Left forelimb (tissue), 1 donor: ENCODE measurements around the gene PSEN2.
"Not testable (repeated sequence)": the region's sequence is repeated elsewhere in the genome, so short reads cannot be mapped to it uniquely, and the experiment has no call there.

Source experiments
- DNase-seq: peaks from one replicate; pipeline ENCODE4 v3.0.0-alpha.2; 2018; ENCODE audit warnings: low spot score

Gene PSEN2

DNA sequence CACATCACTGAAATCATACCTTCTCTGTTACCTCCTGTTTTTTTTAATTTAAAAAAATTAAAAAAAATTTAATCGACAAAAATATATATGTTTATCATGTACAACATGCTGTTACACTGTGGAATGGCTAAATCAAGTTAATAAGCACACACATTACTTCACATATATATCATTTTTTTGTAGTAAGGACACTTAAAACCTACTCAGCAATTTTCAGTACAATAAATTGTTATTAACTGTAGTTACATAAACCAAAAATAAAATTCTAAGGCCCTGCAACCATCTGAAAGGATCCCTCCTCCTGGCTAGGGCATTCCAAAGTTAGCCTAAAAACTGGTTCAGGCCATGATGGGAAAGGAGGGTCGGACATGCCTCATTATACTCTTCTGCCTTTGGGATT lies 46.1 kb downstream of the PSEN2 start:
- no peak for DNase-seq

DNA sequence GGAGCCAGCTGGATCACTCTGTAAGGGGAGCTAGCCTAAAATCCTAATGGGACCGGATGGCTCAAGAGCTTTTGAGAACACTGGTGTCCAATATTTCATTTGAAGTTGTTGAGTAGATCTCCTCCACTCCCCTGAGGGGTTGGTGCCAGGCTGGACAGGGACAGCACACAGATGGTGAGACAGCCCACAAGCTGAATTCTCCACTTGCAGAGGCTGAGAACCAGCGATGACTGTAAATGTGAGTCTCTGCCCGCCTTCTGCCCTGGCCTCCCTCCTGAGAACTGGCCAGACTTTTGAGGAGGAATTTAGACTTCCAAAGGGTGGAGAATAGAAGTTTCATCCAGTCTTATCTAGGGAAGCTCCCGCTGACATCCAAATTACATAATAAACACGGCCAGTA lies 49.2 kb downstream of the PSEN2 start:
- DNase-seq, result no peak

DNA sequence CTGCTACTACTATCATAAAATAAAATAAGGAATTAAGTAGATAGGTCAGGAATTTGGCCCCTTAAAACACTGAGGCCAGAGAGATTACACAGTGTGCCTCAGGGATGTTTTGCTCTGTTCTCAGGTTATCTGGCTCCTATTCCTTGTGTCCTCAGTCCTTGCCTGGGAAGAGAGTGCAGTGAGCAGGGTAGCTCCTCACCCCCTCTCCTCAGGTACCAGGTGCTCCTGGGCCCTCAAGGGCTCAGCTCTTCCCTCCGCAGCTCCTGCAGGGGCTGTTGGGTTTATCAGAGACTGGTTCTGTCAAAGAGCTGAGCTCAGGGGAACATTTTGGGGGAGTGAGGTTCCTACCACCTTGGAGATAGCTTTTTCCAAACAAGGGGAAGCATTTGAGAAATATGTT lies 49.6 kb downstream of the PSEN2 start:
- DNase-seq, result no peak

GRCh38 chr1:226920446-226920894 lies 50.1 kb downstream of the PSEN2 start:
- DNase-seq, result no peak

GRCh38 chr1:226921504-226921903 lies 51.1 kb downstream of the PSEN2 start:
- DNase-seq, result no peak

GRCh38 chr1:226929260-226930111 lies 59.1 kb downstream of the PSEN2 start:
- DNase-seq, result not testable (repeated sequence)

DNA sequence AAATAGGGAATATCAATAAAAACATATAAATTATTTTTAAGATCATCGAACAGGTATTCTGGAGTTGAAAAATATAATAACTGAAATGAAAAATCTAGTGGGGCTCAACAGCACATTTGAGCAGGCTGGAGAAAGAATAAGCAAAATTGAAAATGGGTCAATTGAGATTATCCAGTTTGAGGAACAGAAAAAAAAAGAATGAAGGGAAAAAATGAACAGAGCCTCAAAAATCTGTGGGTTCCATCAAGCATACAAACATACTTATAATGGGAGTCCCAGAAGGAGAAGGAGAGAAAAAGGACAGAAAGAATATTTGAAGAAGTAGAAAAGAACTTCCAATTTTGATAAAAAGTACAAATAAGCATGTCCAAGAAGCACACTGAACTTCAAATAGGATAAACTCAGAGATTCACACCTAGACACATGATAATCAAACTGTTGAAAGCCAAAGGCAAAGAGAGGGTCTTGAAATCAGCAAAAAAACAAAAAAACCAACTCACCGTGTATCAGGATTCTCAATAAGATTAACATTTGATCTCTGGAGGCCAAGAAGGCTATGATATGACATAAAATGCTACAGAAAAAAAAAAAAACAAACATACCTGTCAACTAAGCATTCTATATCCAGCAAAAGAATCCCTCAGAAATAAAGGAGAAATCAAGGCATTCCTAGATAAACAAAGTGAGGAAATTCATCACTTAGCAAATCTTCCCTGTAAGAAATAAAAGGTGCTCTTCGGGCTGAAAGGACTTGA lies 64.2 kb downstream of the PSEN2 start:
- DNase-seq, result no peak

DNA sequence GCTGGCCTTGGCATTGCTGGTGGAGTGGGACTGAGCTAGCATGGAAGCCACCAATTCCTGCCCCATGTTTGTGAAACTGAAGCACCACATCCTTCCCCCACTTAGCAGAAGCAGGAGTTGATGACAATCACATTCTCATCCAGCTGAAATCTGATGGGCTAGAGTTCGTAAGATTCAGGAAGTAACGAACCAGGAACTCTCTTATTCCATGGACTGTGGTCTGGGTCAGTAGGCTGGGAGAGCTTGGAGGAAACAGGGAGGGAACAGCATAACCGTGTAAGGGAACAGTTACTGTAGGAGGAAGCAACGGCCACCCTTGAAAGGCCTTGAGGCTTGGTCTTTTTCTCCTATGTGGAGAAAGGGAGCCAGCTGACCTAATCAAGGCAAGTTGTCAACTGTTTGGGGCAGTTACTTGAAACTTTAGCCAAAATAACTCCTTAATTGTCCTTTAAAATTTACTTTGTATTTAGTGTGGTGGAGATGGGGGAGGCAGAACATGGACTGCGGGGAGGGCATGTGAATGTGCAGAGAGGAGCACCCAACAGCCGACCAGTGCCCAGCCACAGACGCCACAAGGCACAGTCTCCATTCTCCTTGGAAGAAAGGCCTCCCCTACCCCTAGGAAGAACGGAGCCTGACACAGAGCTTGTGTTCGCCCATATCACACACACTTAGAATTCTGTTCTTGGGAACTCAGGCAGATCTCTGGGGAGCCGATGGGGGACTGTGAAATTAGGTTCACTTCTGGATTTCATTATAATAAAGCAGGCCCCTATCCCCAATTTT lies 67.7 kb downstream of the PSEN2 start:
- no peak for DNase-seq

GRCh38 chr1:226938903-226939437 lies 68.6 kb downstream of the PSEN2 start:
- no peak for DNase-seq

DNA sequence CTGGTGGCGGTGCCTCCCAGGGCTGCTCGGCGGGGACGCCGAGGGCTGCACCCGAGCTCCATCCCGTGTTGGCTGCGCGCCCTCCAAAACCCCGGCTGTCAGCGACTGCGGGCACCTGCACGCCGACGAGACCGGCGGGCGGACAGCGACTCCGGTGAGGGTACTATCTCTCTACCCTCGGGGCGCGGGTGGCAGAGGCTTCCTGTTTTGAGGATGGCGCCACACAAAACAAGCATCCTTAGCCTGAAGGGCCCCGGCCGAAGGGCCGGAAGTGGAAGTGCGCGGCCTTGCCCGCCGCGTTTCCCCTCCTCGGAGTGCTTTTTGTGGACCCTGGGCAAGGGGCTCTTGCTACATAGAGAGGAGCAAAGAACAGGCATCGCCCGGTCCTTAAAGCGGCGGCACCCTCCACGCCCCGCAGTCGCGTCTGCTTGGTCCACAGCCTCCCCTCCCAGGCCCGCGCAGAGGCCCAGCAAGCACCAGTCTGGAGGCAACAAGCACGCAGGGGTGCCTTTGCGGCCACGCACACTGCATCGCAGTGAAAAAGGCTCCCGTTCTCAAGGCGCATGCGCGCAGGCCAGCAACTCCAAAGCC lies 69.1 kb downstream of the PSEN2 start:
- DNase-seq, result no peak

DNA sequence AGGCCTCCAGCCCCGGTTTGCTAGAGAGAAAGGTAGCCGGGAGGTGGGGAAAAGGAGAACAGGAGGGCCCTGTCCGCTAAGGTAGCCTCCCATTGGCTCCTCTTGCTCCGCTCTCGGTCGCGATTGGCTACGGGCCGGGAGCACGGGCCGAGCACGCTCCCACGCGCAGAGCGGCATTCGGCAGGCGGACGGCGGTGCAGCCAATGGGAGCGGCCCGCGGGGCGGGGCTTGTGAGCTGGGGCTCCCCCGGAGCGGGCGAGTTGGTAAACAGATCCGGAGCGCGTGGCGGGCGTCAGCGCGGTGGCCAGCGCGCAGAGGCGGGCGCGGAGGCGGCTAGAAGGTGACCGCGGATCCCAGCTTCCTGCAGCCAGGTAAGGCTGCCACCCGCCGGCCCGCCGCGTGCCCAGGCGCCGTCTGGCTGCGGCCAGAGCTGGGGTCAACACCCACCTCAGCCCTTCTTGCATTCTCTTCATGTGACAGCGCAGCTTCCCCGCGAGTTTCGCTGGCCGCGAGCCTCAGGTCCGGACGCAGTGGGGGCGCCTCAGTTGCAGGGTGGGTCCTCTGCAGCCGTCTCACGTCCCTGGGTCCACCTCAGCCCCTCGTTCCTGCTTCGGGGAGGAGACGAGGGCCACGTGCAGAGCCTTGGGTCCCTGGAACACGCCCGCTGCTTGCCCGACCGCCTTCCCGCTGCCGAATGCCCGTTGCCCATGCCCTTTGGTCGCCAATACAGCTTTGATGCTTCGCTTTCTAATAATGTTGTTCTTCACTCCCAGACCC lies 69.8 kb downstream of the PSEN2 start, which contains the start of gene COQ8A:
Gene COQ8A, plus strand, starts transcription at position 266 of the 777 bp plus-strand sequence. CDS start 21,092 bp downstream, outside the sequence.
- peak; percentile 99 for DNase-seq

GRCh38 chr1:226940806-226941067 lies 70.3 kb downstream of the PSEN2 start:
- no peak for DNase-seq

- DNase-seq, result peak; percentile 23
Measured at GRCh38 chr1:226942392-226942791, 72.0 kb downstream of the PSEN2 start.

- no peak for DNase-seq
Measured at GRCh38 chr1:226943156-226943555, 72.7 kb downstream of the PSEN2 start.

GRCh38 chr1:226943927-226944326 lies 73.5 kb downstream of the PSEN2 start:
- DNase-seq, result peak; percentile 37

GRCh38 chr1:226945106-226945857 lies 74.9 kb downstream of the PSEN2 start:
- DNase-seq, result no peak
